AG10803 (cell line): ENCODE results near the gene LCNL1.

Experiments used
- DNase-seq: peaks from one replicate; pipeline ENCODE4 v3.0.0; 2010; ENCODE audit warnings: low read depth
- H3K4me3 ChIP-seq: 2 replicates; pipeline ENCODE4 v1.5.1; 2011; ENCODE audit warnings: mild to moderate bottlenecking, low read length, control low read depth
- CTCF ChIP-seq: conservative IDR thresholded peaks from 2 replicates; pipeline ENCODE4 v1.5.1; 2011; ENCODE audit warnings: mild to moderate bottlenecking, low read length, control low read depth, inconsistent platforms

The LCNL1 gene

GRCh38 chr9:137009938-137010732, 27.3 kb downstream of the LCNL1 start:
- TF ChIP-seq CTCF = no peak
- no peak for DNase-seq
- no peak overlapping the region for H3K4me3 ChIP-seq

DNA sequence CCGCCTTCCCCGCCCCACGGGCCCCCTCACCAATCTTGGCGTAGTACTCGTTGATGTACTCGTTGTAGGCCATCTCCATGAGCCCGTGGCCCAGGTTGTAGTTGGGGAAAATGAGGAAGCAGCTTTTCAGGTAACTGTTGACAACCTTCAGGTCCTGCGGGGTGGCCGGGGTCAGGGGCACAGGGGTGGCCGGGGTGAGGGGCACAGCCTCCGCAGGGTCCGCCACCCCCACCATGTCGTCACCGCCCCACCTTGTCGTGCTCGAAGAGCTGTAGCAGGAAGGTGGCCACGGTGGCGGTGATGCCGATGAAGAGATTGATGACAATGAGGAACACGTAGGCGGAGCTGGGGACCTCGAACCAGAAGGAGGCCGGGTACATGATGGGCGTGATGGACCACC, 28.4 kb downstream of the LCNL1 start:
- DNase-seq = no peak
- H3K4me3 ChIP-seq = no peak overlapping the region
- no peak for TF ChIP-seq CTCF

DNA sequence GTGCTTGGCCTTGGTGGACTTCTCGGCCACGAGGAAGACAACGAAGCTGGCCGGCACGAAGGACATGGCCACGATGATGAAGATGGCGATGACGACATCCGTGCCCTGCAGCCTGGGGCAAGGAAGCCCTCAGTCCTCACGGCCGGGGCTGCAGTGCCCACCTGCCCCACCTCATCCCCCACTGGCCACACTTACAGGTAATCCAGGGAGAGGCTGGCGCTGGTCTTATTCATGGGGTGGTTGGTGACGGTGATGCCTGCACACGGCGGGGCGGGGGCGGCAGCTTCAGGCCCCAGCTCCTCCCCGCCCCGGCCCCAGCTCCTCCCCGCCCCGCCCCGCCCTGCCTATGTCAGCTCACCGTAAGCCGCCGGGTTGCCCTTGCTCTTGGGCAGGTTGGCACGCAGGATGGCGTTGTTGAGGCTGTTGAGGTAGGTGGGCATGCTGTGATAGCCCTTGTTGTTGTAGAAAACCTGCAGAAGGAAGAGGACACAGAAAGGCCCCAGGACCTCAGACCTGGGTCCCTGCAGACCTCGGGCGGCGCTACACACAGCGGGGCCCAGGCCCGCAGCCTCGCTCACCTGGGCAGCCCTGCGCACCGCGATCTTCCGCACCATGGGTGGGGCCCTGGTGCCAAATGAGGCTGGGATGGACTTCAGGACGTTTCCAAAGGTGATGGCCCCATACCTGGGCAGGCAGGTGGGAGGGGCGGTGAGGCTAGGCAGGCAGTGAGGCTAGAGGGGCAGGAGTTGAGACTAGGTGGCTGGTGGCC, 29.3 kb downstream of the LCNL1 start:
- no peak for DNase-seq
- TF ChIP-seq CTCF = no peak
- H3K4me3 ChIP-seq = no peak overlapping the region

DNA sequence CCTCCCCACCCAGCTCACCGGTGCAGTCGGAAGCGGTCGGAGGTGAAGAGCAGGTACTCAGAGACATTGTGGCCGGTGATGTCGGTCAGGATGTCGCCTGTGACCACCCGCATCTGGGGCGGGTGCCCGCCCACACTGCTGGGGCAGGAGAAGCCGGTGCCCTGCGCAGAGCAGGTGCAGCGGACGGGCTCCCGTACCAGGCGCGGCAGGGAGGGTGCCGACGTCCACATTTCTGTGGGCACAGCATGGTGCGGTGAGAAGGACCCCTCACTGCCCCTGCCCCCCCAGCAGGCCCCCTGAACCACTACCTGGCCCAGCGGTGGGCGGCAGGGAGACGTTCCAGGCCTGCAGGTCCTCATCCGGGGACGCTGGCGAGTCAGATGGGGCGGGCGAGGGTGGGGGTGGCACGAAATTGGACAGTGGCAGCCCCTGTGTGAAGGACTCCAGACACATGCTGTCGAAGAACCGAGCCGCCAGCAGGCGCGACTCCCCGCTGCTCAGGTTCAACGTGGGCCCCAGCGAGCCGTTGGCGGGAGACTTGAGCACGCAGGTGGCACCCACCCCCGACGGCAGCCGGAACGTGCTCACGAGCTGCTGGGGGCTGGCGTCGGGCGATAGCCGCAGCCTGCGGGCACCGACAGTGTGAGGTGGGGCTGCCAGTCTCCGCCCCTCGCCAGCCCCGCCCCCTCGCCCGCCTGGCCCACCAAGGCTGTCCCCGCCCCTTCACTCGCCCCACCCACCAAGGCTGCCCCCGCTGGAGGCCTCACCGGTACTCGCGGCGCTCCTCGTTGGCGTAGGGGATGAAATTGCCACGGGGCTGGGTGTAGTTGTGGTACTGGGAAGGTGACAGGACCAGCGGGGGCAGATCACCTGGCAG, 30.1 kb downstream of the LCNL1 start:
- TF ChIP-seq CTCF = no peak
- H3K4me3 ChIP-seq = no peak overlapping the region
- no peak for DNase-seq

DNA sequence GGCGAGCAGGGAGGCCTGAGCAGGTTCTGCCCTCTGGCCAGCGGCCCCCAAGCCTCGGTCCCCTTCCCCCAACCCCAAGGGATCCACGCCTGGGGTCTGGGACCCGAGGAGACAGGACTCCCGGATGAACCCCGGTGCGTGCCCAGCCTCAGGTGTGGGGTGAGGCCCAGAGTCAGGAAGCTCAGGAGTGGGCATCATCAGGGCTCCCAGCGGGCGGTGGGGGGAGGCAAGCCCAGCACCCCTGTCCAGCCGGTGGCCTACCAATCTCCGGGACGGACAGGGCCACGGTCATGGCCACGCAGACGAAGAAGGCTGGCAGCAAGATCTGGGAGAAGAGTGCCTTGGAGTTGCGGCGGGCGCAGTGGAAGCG, 30.8 kb downstream of the LCNL1 start:
- no peak for TF ChIP-seq CTCF
- no peak for DNase-seq
- no peak overlapping the region for H3K4me3 ChIP-seq

GRCh38 chr9:137014166-137014565, 31.4 kb downstream of the LCNL1 start:
- DNase-seq = no peak
- no peak overlapping the region for H3K4me3 ChIP-seq
- TF ChIP-seq CTCF = no peak
